ENCODE measurements around the gene ERC2.

- TF ChIP-seq POLR2A (IDR thresholded peaks at IDR 0.05; ENCODE audit: low read depth, low read length) (no peak), POLR2AphosphoS5 (IDR thresholded peaks at IDR 0.05; ENCODE audit: low read depth, low read length) (no peak)
Observed at GRCh38 chr3:56268616-56269383, 199.5 kb downstream of the ERC2 start.
